ENCODE data around the gene GAREM2. TPM values are rescaled to one million over a fixed set of nuclear protein-coding genes. Genes with fewer than 3 reads are reported as not detected.

GAREM2 gene
- total and polyA plus RNA-seq, 9 of the 15 experiments (the other 6 are each of a cell fraction or from before 2014, with no cell fraction given) = 1.7 to 12.4 (median 2.5) TPM

- H3K9me1 ChIP-seq (ENCODE audit: control insufficient read depth, insufficient read depth, low read length) = no peaks in the 10 kb centered on the region
- ChIA-PET CTCF (ENCODE audit: low intra/inter-chr PET ratio) (interaction anchor here (0.6 kb wide), 2 partner anchors 10 to 812 kb away, joined by 3 read pairs; no protein-coding TSS in a partner anchor), POLR2A (interaction anchor here (0.7 to 1.1 kb wide), 3 partner anchors 9 to 24 kb away, joined by 3 to 4 read pairs (median 3); no protein-coding TSS in a partner anchor)
- no peak overlapping the region for H3K4me3 ChIP-seq
- TF ChIP-seq MEIS2 (IDR thresholded peaks at IDR 0.05; ENCODE audit: partially characterized antibody) (peak; percentile 16), EHMT2 (IDR thresholded peaks at IDR 0.05) (0 out of 2 replicates have a peak, but pooled peaks have one; percentile 18), KAT7 (CRISPR knock-in tag; IDR thresholded peaks at IDR 0.05; ENCODE audit: borderline replicate concordance) (no peak)
- H3K4me2 ChIP-seq (ENCODE audit: insufficient read depth, low read length) = no peak overlapping the region
- peaks cover 4 to 57% of the 10 kb centered on the region in 2 experiments; a peak in 4 of 5 replicates for H3K4me1 ChIP-seq (replicated peaks in 1 of 2; ENCODE audit: control insufficient read depth in 2 of 2, insufficient read depth in 2 of 2, low read length in 2 of 2)
- no TSS peak for BruUV-seq (replicated peaks)
- H3K9me3 ChIP-seq (replicated peaks; ENCODE audit: control insufficient read depth, insufficient read depth, low read depth, low read length) = no peaks in the 10 kb centered on the region
- DNase-seq (ENCODE audit: extremely low read depth in 1 of 4, low spot score in 3 of 4) (peak in 2 of 4 experiments; percentile 15 to 17), ATAC-seq (no peak), FAIRE-seq (peak; percentile 66)
- no peak overlapping the region for H3K27ac ChIP-seq (ENCODE audit: extremely low read depth, low read depth, low read length)
- H3K9ac ChIP-seq (ENCODE audit: insufficient read depth in 1 of 2, low read depth in 2 of 2, low read length in 2 of 2) = peak overlapping the region in 1 of 2 experiments; percentile 75; a peak in 1 of 4 replicates
- no peaks in the 10 kb centered on the region for H4K20me1 ChIP-seq (replicated peaks; ENCODE audit: control insufficient read depth, insufficient read depth, low read length)
- intact Hi-C loops (cut with micrococcal nuclease) = loop anchor here (5.0 kb wide), 1 partner anchor 292 kb away; no protein-coding TSS in a partner anchor
- no peaks in the 10 kb centered on the region for H3K36me3 ChIP-seq (ENCODE audit: control insufficient read depth, insufficient read depth, low read length)
- in situ Hi-C loops (cut with MboI) = no loop called here
- H3K79me2 ChIP-seq (ENCODE audit: control insufficient read depth, insufficient read depth, low read length) = no peaks in the 10 kb centered on the region
- H2AFZ ChIP-seq (ENCODE audit: low read depth, low read length) = no peak overlapping the region
- 61% methylated on average over 6 of the region's 10 CpGs for WGBS (ENCODE audit: insufficient coverage, low coverage, missing lambda C conversion rate)
- H3K27me3 ChIP-seq (ENCODE audit: control insufficient read depth in 2 of 2, insufficient read depth in 2 of 2, low read length in 2 of 2) = no peaks in the 10 kb centered on the region
Observed at GRCh38 chr2:26174691-26175465, 2.0 kb downstream of the GAREM2 start.
